ENCODE results near the gene LRP8.
A peak's percentile ranks its signal among the peaks of the same experiment; 100 is the strongest.
"Not testable (repeated sequence)": the region's sequence is repeated elsewhere in the genome, so short reads cannot be mapped to it uniquely, and the experiment has no call there.

The LRP8 gene

DNA sequence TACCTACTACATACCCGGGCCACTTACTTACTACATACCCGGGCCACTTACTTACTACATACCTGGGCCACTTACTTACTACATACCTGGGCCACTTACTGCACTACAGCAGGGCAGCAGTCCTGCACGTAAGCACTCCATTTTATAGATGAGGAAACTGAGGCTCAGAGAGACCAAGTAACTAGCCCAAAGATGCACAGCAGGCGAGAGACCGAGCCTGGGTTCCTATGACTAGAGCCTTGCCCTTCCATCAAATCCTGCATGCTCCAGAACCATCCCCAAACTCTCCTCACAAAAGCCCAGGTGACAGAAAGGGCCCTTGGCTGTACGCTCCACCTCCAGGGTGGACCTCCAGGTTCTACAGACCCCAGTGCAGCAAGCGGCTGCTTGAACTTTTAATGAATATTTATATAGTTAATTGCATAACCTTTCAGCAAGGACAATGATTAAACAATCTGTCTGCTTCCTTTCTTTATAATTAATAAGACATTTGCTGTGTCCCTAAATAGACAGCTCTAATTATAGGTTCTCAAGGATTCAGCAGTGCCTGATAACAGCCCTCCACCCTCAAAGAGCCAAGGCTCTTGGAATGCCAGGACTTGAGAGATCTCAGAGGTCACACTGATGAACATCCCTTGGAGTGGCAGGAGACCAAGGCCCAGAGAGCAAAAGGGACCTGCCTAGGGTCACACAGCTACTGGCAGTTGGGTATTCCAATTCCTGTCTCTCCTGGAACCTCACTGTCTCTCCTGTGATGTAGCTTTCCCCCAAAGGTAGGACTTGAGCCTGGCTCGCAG, 43.4 kb downstream of the LRP8 start:
- FAIRE-seq (no peak), DNase-seq (ENCODE audit: insufficient read length, low spot score) (no peak)
- TF ChIP-seq POLR2AphosphoS5 (IDR thresholded peaks at IDR 0.05; ENCODE audit: low read depth, low read length) (no peak), POU2F2 (IDR thresholded peaks at IDR 0.05; ENCODE audit: low read depth, low read length) (no peak), SPI1 (IDR thresholded peaks at IDR 0.05; ENCODE audit: low read depth, low read length) (no peak), PAX5 (IDR thresholded peaks at IDR 0.05; ENCODE audit: insufficient read depth, low read length, severe bottlenecking) (no peak)

GRCh38 chr1:53283156-53283555, 44.7 kb downstream of the LRP8 start:
- not testable (repeated sequence) for FAIRE-seq; DNase-seq (ENCODE audit: insufficient read length, low spot score)

- TF ChIP-seq TAF1 (IDR thresholded peaks at IDR 0.05; ENCODE audit: low read depth, low read length) (no peak), PAX5 (IDR thresholded peaks at IDR 0.05; ENCODE audit: insufficient read depth, low read length, severe bottlenecking) (no peak), POLR2AphosphoS5 (IDR thresholded peaks at IDR 0.05; ENCODE audit: low read depth, low read length) (no peak)
- FAIRE-seq = no peak
- DNase-seq (ENCODE audit: insufficient read length, low spot score) = no peak
These were observed 46.7 kb downstream of the LRP8 start for GRCh38 chr1:53281133-53281532.

DNA sequence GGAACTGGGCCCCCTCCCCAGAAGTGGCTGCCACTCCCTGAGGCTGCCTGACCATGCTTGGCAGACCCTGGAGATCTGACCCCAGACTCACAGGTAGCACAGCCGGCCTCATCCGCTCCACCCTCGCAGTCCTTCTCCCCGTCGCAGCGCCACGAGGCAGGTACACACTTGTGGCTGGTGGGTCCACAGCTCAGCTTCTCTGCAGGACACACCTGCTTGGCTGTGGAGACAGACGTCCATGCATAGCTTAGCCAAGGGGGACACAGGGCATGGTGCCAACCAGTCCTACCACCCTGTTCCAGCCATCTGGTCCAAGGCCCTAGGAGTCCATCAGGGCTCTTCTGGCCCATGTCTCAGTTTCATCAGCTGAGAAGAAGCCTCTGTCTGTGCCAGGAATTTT, 47.4 kb downstream of the LRP8 start:
- no peak for DNase-seq (ENCODE audit: insufficient read length, low spot score)
- FAIRE-seq = no peak
- TF ChIP-seq PAX5 (IDR thresholded peaks at IDR 0.05; ENCODE audit: insufficient read depth, low read length, severe bottlenecking) (no peak), SPI1 (IDR thresholded peaks at IDR 0.05; ENCODE audit: low read depth, low read length) (no peak), POLR2A (IDR thresholded peaks at IDR 0.05; ENCODE audit: low read depth, low read length) (no peak), TAF1 (IDR thresholded peaks at IDR 0.05; ENCODE audit: low read depth, low read length) (no peak), POLR2AphosphoS5 (IDR thresholded peaks at IDR 0.05; ENCODE audit: low read depth, low read length) (no peak), POU2F2 (IDR thresholded peaks at IDR 0.05; ENCODE audit: low read depth, low read length) (no peak)

DNA sequence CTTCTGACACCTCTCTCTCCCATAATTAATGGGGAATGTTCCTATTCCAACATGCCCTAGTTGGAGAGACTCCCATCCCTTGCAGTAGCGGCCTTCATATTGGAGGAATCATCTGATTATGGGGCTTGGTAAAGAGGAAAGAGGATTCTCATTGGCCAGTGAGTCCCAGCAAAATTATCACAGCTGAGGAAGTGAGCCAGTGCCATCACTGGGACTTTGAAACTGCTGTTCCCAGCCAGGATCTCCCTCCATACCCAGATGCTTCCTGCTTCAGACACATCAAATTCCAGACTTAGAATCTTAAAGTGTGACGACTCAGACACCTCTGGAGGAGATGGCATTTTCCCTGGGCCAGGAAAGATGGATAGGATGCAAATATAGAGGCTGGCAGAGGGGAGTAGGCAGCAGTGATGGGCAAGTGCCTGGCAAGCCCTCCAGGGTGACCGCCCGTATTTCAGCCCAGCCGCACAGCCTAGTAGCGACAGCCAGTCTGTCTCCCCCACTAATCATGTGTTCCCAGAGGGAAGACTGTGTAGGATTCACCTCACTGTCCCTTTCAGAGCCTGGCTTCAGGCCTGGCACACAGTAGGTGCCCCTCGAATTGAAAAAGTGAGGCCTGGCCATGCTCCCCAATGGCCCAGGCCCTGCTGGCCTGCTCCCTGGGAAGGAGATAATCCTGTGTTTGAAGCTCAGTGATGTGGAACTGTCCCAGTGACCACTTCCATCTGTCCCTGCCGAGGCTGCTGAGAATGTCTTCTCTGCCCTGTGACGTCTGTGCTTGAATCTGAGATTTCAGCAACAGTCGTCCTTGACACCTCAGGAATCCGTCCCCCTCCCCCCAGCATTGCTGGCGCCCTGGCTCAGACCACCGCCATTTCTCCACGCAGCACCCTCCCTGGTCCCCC, 48.3 kb downstream of the LRP8 start:
- DNase-seq (ENCODE audit: insufficient read length, low spot score) (no peak), FAIRE-seq (no peak)
- TF ChIP-seq POLR2A (IDR thresholded peaks at IDR 0.05; ENCODE audit: low read depth, low read length) (no peak), TAF1 (IDR thresholded peaks at IDR 0.05; ENCODE audit: low read depth, low read length) (no peak), SPI1 (IDR thresholded peaks at IDR 0.05; ENCODE audit: low read depth, low read length) (no peak)

- FAIRE-seq = no peak
- TF ChIP-seq POLR2A (IDR thresholded peaks at IDR 0.05; ENCODE audit: low read depth, low read length) (no peak), POLR2AphosphoS5 (IDR thresholded peaks at IDR 0.05; ENCODE audit: low read depth, low read length) (no peak)
- peak; percentile 83 for DNase-seq (ENCODE audit: insufficient read length, low spot score)
These were observed 49.6 kb downstream of the LRP8 start for GRCh38 chr1:53278298-53278725.

DNA sequence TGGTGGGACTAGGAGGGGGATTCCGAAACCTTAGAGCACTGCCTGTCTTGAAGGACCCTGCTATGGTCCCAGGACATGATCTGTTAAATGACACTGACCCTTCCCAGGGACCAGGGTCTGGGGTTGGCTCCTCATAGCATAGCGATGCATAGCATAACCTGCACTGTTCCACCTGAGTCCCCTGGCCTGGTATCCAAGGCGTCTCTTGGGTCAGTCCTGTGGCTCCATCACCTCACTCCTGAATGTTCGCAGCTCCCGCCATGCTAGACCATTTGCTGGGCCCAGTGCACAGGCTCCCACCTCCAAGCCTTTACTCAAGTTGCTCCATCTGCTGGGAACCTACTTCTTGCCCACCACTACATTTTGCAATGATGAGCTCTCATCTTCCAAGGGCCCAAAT, 50.5 kb downstream of the LRP8 start:
- FAIRE-seq (no peak), DNase-seq (ENCODE audit: insufficient read length, low spot score) (no peak)
- TF ChIP-seq POLR2AphosphoS5 (IDR thresholded peaks at IDR 0.05; ENCODE audit: low read depth, low read length) = no peak
- TF ChIP-seq TAF1 (IDR thresholded peaks at IDR 0.05; ENCODE audit: low read depth, low read length) = no peak
- no peak for TF ChIP-seq POU2F2 (IDR thresholded peaks at IDR 0.05; ENCODE audit: low read depth, low read length)
- no peak for TF ChIP-seq PAX5 (IDR thresholded peaks at IDR 0.05; ENCODE audit: insufficient read depth, low read length, severe bottlenecking)
- no peak for TF ChIP-seq SPI1 (IDR thresholded peaks at IDR 0.05; ENCODE audit: low read depth, low read length)
- no peak for TF ChIP-seq POLR2A (IDR thresholded peaks at IDR 0.05; ENCODE audit: low read depth, low read length)

- DNase-seq (ENCODE audit: insufficient read length, low spot score) (no peak), FAIRE-seq (no peak)
- TF ChIP-seq TAF1 (IDR thresholded peaks at IDR 0.05; ENCODE audit: low read depth, low read length) (no peak), PAX5 (IDR thresholded peaks at IDR 0.05; ENCODE audit: insufficient read depth, low read length, severe bottlenecking) (no peak), SPI1 (IDR thresholded peaks at IDR 0.05; ENCODE audit: low read depth, low read length) (no peak)
These were observed 51.0 kb downstream of the LRP8 start for GRCh38 chr1:53276902-53277281.

GRCh38 chr1:53276153-53276901, 51.5 kb downstream of the LRP8 start:
- TF ChIP-seq SPI1 (IDR thresholded peaks at IDR 0.05; ENCODE audit: low read depth, low read length) (no peak), POU2F2 (IDR thresholded peaks at IDR 0.05; ENCODE audit: low read depth, low read length) (no peak), POLR2A (IDR thresholded peaks at IDR 0.05; ENCODE audit: low read depth, low read length) (no peak), POLR2AphosphoS5 (IDR thresholded peaks at IDR 0.05; ENCODE audit: low read depth, low read length) (no peak), PAX5 (IDR thresholded peaks at IDR 0.05; ENCODE audit: insufficient read depth, low read length, severe bottlenecking) (no peak), TAF1 (IDR thresholded peaks at IDR 0.05; ENCODE audit: low read depth, low read length) (no peak)
- FAIRE-seq = no peak
- no peak for DNase-seq (ENCODE audit: insufficient read length, low spot score)

GRCh38 chr1:53275566-53275965, 52.3 kb downstream of the LRP8 start:
- no peak for TF ChIP-seq POLR2A (IDR thresholded peaks at IDR 0.05; ENCODE audit: low read depth, low read length)
- no peak for TF ChIP-seq PAX5 (IDR thresholded peaks at IDR 0.05; ENCODE audit: insufficient read depth, low read length, severe bottlenecking)
- no peak for FAIRE-seq
- DNase-seq (ENCODE audit: insufficient read length, low spot score) = no peak

Data from GM12891 (cell line).